ENCODE results near the gene PYM1.

- no peak for TF ChIP-seq POLR2A (IDR thresholded peaks at IDR 0.05; ENCODE audit: low read depth, low read length)
- TF ChIP-seq TAF1 (IDR thresholded peaks at IDR 0.05; ENCODE audit: low read depth, low read length), result no peak
These were observed 49.9 kb downstream of the PYM1 start for GRCh38 chr12:55877824-55878223.

All from GM12891 (cell line).